ENCODE measurements around the gene PLEKHO1. TPM values are rescaled to one million over a fixed set of nuclear protein-coding genes. Genes with fewer than 3 reads are reported as not detected.
A peak's percentile ranks its signal among the peaks of the same experiment; 100 is the strongest.

The PLEKHO1 gene
- total RNA-seq, 1 donor = 27.7 TPM

- DNase-seq (ENCODE audit: low read depth) = no peak
- peak overlapping the region; percentile 69 for H3K4me3 ChIP-seq (ENCODE audit: low read depth, low read length)
- TF ChIP-seq CTCF (IDR thresholded peaks at IDR 0.05; ENCODE audit: insufficient read depth, low read length) = no peak
Measured at GRCh38 chr1:150148837-150149270, 862 bp upstream of the PLEKHO1 start.

- DNase-seq (ENCODE audit: low read depth) = peak; percentile 29
- TF ChIP-seq CTCF (IDR thresholded peaks at IDR 0.05; ENCODE audit: insufficient read depth, low read length) = no peak
- H3K4me3 ChIP-seq (ENCODE audit: low read depth, low read length) = peak overlapping the region; percentile 69
Measured at GRCh38 chr1:150150133-150151021, 661 bp downstream of the PLEKHO1 start.

- H3K4me3 ChIP-seq (ENCODE audit: low read depth, low read length) = peak overlapping the region; percentile 69
- no peak for DNase-seq (ENCODE audit: low read depth)
- TF ChIP-seq CTCF (IDR thresholded peaks at IDR 0.05; ENCODE audit: insufficient read depth, low read length) = no peak
Measured at GRCh38 chr1:150151291-150152181, 1.8 kb downstream of the PLEKHO1 start.

- no peak for DNase-seq (ENCODE audit: low read depth)
- no peak for TF ChIP-seq CTCF (IDR thresholded peaks at IDR 0.05; ENCODE audit: insufficient read depth, low read length)
- peak overlapping the region; percentile 69 for H3K4me3 ChIP-seq (ENCODE audit: low read depth, low read length)
Measured at GRCh38 chr1:150152182-150152536, 2.4 kb downstream of the PLEKHO1 start.

GRCh38 chr1:150152772-150153456 lies 3.2 kb downstream of the PLEKHO1 start:
- peak; percentile 58 for DNase-seq (ENCODE audit: low read depth)
- TF ChIP-seq CTCF (IDR thresholded peaks at IDR 0.05; ENCODE audit: insufficient read depth, low read length) = no peak
- H3K4me3 ChIP-seq (ENCODE audit: low read depth, low read length) = peak overlapping the region; percentile 22

- no peak for TF ChIP-seq CTCF (IDR thresholded peaks at IDR 0.05; ENCODE audit: insufficient read depth, low read length)
Measured at GRCh38 chr1:150154143-150154542, 4.4 kb downstream of the PLEKHO1 start.

More at GRCh38 chr1:150154143-150154542, 4.4 kb downstream of the PLEKHO1 start:
- no peak for DNase-seq (ENCODE audit: low read depth)
- H3K4me3 ChIP-seq (ENCODE audit: low read depth, low read length) = no peak overlapping the region

All from fibroblast of the aortic adventitia (primary cell).